ENCODE measurements around the gene PRICKLE2. TPM values are rescaled to one million over a fixed set of nuclear protein-coding genes. Genes with fewer than 3 reads are reported as not detected.

Gene PRICKLE2
- total RNA-seq, 1 experiment from 2014 or later: 1.5 TPM

GRCh38 chr3:64237083-64237482, 11.8 kb upstream of the PRICKLE2 start:
- no peaks in the 10 kb centered on the region for H3K36me3 ChIP-seq (replicated peaks; ENCODE audit: control insufficient read depth, insufficient read depth, low read length)
- no peaks in the 10 kb centered on the region for H3K27me3 ChIP-seq (ENCODE audit: control insufficient read depth, insufficient read depth, low read length)
- no peak for DNase-seq
- no peak overlapping the region for H3K4me3 ChIP-seq (ENCODE audit: insufficient read depth, low read depth, low read length)

GRCh38 chr3:64235605-64236004, 10.3 kb upstream of the PRICKLE2 start:
- DNase-seq: no peak
- Histone ChIP-seq H3K4me3 (ENCODE audit: insufficient read depth, low read depth, low read length) (no peak overlapping the region), H3K36me3 (replicated peaks; ENCODE audit: control insufficient read depth, insufficient read depth, low read length) (no peaks in the 10 kb centered on the region)

GRCh38 chr3:64234571-64234970, 9.3 kb upstream of the PRICKLE2 start:
- Histone ChIP-seq H3K27me3 (ENCODE audit: control insufficient read depth, insufficient read depth, low read length) (no peaks in the 10 kb centered on the region), H3K4me3 (ENCODE audit: insufficient read depth, low read depth, low read length) (no peak overlapping the region), H3K36me3 (replicated peaks; ENCODE audit: control insufficient read depth, insufficient read depth, low read length) (no peaks in the 10 kb centered on the region)
- DNase-seq: no peak

More at GRCh38 chr3:64235605-64236004, 10.3 kb upstream of the PRICKLE2 start:
- H3K27me3 ChIP-seq (ENCODE audit: control insufficient read depth, insufficient read depth, low read length): no peaks in the 10 kb centered on the region

GRCh38 chr3:64232821-64233220, 7.6 kb upstream of the PRICKLE2 start:
- Histone ChIP-seq H3K36me3 (replicated peaks; ENCODE audit: control insufficient read depth, insufficient read depth, low read length) (no peaks in the 10 kb centered on the region), H3K4me3 (ENCODE audit: insufficient read depth, low read depth, low read length) (no peak overlapping the region), H3K27me3 (ENCODE audit: control insufficient read depth, insufficient read depth, low read length) (no peaks in the 10 kb centered on the region)
- DNase-seq: no peak

GRCh38 chr3:64229903-64230302, 4.6 kb upstream of the PRICKLE2 start:
- no peak for DNase-seq
- Histone ChIP-seq H3K27me3 (ENCODE audit: control insufficient read depth, insufficient read depth, low read length) (no peaks in the 10 kb centered on the region), H3K4me3 (ENCODE audit: insufficient read depth, low read depth, low read length) (no peak overlapping the region), H3K36me3 (replicated peaks; ENCODE audit: control insufficient read depth, insufficient read depth, low read length) (no peaks in the 10 kb centered on the region)

GRCh38 chr3:64228110-64228509, 2.8 kb upstream of the PRICKLE2 start:
- Histone ChIP-seq H3K36me3 (replicated peaks; ENCODE audit: control insufficient read depth, insufficient read depth, low read length) (no peaks in the 10 kb centered on the region), H3K4me3 (ENCODE audit: insufficient read depth, low read depth, low read length) (no peak overlapping the region), H3K27me3 (ENCODE audit: control insufficient read depth, insufficient read depth, low read length) (no peaks in the 10 kb centered on the region)
- no peak for DNase-seq

- Histone ChIP-seq H3K36me3 (replicated peaks; ENCODE audit: control insufficient read depth, insufficient read depth, low read length) (no peaks in the 10 kb centered on the region), H3K4me3 (ENCODE audit: insufficient read depth, low read depth, low read length) (no peak overlapping the region), H3K27me3 (ENCODE audit: control insufficient read depth, insufficient read depth, low read length) (no peaks in the 10 kb centered on the region)
- DNase-seq: no peak
Measured at GRCh38 chr3:64226730-64227129, 1.5 kb upstream of the PRICKLE2 start.

GRCh38 chr3:64225695-64226499, 631 bp upstream of the PRICKLE2 start:
- DNase-seq: no peak
- H3K36me3 ChIP-seq (replicated peaks; ENCODE audit: control insufficient read depth, insufficient read depth, low read length): no peaks in the 10 kb centered on the region
- peaks cover 1% of the 10 kb centered on the region; the same call in 1 of the 2 replicates for H3K27me3 ChIP-seq (ENCODE audit: control insufficient read depth, insufficient read depth, low read length)
- no peak overlapping the region; the same call in 1 of the 2 replicates for H3K4me3 ChIP-seq (ENCODE audit: insufficient read depth, low read depth, low read length)

- H3K27me3 ChIP-seq (ENCODE audit: control insufficient read depth, insufficient read depth, low read length): peaks cover 11% of the 10 kb centered on the region
- no peaks in the 10 kb centered on the region for H3K36me3 ChIP-seq (replicated peaks; ENCODE audit: control insufficient read depth, insufficient read depth, low read length)
- no peak overlapping the region for H3K4me3 ChIP-seq (ENCODE audit: insufficient read depth, low read depth, low read length)
- DNase-seq: no peak
Measured at GRCh38 chr3:64223791-64224745, 1.2 kb downstream of the PRICKLE2 start.

GRCh38 chr3:64222501-64223111, 2.7 kb downstream of the PRICKLE2 start:
- peaks cover 12% of the 10 kb centered on the region for H3K27me3 ChIP-seq (ENCODE audit: control insufficient read depth, insufficient read depth, low read length)
- no peak for DNase-seq
- H3K4me3 ChIP-seq (ENCODE audit: insufficient read depth, low read depth, low read length): no peak overlapping the region
- H3K36me3 ChIP-seq (replicated peaks; ENCODE audit: control insufficient read depth, insufficient read depth, low read length): no peaks in the 10 kb centered on the region

GRCh38 chr3:64221571-64222257, 3.6 kb downstream of the PRICKLE2 start:
- Histone ChIP-seq H3K27me3 (ENCODE audit: control insufficient read depth, insufficient read depth, low read length) (peaks cover 14% of the 10 kb centered on the region), H3K36me3 (replicated peaks; ENCODE audit: control insufficient read depth, insufficient read depth, low read length) (no peaks in the 10 kb centered on the region), H3K4me3 (ENCODE audit: insufficient read depth, low read depth, low read length) (no peak overlapping the region)
- DNase-seq: no peak

- no peak for DNase-seq
- no peaks in the 10 kb centered on the region for H3K36me3 ChIP-seq (replicated peaks; ENCODE audit: control insufficient read depth, insufficient read depth, low read length)
- peaks cover 14% of the 10 kb centered on the region for H3K27me3 ChIP-seq (ENCODE audit: control insufficient read depth, insufficient read depth, low read length)
- no peak overlapping the region for H3K4me3 ChIP-seq (ENCODE audit: insufficient read depth, low read depth, low read length)
Measured at GRCh38 chr3:64220161-64220914, 4.9 kb downstream of the PRICKLE2 start.

GRCh38 chr3:64218746-64219145, 6.5 kb downstream of the PRICKLE2 start:
- Histone ChIP-seq H3K4me3 (ENCODE audit: insufficient read depth, low read depth, low read length) (no peak overlapping the region), H3K27me3 (ENCODE audit: control insufficient read depth, insufficient read depth, low read length) (peaks cover 14% of the 10 kb centered on the region), H3K36me3 (replicated peaks; ENCODE audit: control insufficient read depth, insufficient read depth, low read length) (no peaks in the 10 kb centered on the region)
- DNase-seq: no peak
